ENCODE data around the gene PBXIP1.
"Not testable (repeated sequence)": the region's sequence is repeated elsewhere in the genome, so short reads cannot be mapped to it uniquely, and the experiment has no call there.

PBXIP1 gene, protein sequence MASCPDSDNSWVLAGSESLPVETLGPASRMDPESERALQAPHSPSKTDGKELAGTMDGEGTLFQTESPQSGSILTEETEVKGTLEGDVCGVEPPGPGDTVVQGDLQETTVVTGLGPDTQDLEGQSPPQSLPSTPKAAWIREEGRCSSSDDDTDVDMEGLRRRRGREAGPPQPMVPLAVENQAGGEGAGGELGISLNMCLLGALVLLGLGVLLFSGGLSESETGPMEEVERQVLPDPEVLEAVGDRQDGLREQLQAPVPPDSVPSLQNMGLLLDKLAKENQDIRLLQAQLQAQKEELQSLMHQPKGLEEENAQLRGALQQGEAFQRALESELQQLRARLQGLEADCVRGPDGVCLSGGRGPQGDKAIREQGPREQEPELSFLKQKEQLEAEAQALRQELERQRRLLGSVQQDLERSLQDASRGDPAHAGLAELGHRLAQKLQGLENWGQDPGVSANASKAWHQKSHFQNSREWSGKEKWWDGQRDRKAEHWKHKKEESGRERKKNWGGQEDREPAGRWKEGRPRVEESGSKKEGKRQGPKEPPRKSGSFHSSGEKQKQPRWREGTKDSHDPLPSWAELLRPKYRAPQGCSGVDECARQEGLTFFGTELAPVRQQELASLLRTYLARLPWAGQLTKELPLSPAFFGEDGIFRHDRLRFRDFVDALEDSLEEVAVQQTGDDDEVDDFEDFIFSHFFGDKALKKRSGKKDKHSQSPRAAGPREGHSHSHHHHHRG

DNA sequence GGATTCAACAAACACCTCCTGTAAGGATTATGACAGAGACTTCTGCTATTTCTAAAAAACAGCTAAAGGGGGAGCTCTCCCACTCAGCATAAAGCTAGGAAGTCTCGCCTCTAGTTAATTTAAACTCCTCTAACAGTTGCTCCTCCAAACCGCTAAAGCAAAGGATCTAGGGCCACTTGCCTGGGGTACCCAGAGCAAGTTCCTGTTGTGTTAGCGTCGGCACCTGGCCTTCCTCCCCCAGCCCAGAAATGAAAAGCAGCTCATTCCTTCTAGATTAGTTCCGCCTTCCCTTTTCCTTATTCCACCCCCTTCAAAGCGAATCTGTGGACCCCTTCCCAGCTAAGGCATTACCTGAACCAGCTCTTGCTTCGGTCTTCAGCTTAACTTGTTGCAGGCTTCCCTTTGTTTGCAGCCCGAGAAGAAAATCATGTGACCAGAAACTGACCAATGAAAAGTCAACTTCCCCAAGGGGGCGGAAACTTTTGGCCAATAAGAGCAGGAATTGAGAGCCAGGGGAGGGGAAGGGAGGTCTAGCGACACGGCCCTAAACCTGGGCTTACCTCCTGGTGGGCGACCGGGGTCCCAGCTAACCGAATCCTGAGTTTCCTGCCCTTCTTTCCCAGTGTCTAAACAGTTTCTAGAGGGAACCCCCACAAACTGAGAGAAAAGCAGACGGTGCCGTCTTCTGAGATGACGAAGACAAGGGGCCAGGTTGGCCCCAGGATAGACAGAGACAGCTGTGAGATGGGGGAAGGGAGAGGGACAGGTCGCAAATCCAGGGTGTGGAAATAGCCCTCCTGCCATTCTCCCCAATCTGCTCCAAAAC lies at the start of gene PBXIP1:
TSS of gene PBXIP1 (minus strand) at position 382 of the 826 bp plus-strand sequence. CDS start 2,378 bp downstream, outside the sequence.
- DNase-seq (ENCODE audit: low read depth), result no peak

GRCh38 chr1:155005076-155006011 lies 49.4 kb upstream of the PBXIP1 start:
- no peak for DNase-seq (ENCODE audit: low read depth)

DNA sequence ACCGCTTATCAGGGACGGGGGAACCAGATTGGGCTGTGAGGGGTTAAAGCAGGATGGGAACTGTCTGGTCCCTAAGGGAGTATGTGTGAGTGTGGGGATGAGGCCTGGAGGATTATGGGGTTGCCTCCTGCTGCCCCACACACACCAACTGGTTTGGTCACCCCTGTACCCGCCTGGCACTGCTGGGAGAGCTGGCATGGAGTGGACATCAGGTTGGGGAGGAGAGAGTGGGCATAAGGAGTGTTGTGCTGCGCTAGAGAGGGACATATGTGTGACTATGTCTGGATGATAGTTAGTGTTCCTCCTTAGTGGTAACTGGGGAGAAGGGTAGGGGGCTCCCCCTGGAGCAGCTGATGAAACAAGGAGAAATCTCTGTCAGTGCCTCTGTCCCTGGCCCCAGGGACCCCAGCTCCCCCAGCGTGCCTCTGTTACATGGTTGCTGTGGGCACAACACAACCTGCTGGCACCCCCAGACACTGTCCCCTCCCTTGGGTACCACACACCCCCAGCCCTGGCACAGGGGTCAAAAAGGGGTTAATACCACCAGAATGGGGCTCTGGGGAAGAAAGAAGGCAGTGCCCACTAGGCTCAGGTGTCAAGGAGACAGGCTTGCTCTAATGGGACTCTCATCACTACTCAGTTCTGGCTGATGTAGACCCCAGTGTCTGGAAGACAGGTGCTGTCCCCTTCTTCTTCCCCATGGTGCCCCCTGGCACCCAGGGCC lies 48.6 kb upstream of the PBXIP1 start:
- no peak for DNase-seq (ENCODE audit: low read depth)

DNA sequence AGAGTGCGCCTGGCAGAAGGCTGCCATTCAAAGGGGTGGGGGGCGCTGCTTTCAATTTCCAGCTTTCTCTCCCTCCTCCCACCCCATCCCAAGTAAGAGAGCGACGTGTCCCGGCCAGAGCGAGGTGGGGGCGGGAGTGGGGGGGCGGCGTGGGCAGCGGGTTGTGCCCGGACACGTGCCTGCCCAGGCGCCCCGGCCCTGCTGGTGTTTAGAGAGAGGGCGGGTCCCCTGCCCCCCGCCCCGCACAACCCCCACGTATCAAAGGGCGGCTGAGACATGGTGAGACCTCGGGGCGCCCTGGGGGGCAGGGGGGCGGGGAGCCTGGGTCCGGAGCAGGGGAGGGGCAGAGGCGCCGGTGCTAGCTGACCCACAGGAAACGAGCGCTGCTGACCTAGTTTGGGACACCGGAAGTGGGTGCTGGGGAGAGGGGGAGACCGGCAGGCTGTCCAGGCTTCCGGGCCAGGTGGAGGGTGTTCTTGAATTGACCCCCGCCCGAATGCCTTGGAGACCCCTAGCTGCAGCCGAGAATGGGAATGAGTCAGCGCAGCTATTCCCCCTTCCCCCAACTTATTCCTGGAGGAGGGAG lies 48.0 kb upstream of the PBXIP1 start:
- DNase-seq (ENCODE audit: low read depth), result no peak

- DNase-seq (ENCODE audit: low read depth), result no peak
These were observed 47.4 kb upstream of the PBXIP1 start for GRCh38 chr1:155003227-155003765.

GRCh38 chr1:155002464-155003226 lies 46.7 kb upstream of the PBXIP1 start, which contains the start of gene ZBTB7B:
TSS of gene ZBTB7B (plus strand) at chr1:155002802. CDS start at chr1:155014661, 11,859 bp downstream.
- no peak for DNase-seq (ENCODE audit: low read depth)

DNA sequence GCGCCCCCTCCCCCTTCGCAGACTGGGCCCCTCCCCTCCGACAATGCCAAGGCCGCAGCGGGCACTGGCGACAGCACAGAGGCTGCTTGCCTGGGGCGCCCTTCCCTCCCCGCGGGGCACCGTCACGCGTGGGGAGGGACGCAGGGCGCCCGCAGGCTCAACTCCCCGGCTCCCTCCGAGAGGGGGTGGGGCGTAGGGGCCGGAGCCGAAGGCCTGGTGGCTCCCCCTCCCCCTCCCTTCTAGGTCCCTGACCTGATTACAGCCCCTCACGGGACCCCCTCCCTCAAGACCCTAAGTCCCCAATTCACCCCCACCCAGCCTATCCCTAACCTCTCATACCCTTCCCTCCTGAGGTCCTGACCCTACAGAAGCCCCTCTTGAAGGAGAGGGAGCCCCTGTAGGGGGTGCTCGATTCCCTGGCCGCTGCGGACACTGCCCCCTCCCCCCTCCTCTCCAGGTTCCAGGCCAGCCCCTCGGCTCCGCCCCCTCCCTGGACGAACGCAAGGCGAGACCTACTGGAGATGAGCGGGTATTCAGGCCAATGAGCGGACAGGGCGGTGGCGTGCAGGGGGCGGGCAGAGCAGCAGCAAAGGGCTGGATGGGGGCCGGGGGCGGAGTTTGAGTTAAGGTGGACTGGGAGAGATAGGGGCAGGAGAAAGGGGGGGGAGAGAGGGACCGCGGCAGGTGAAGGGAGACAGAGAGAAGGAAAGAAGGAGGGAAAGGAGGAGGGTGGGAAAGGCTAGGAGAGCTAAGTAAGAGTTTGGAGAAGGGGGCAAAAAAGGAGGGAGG lies 46.0 kb upstream of the PBXIP1 start:
- DNase-seq (ENCODE audit: low read depth), result peak; percentile 91

- DNase-seq (ENCODE audit: low read depth), result no peak
These were observed 45.5 kb upstream of the PBXIP1 start for GRCh38 chr1:155001425-155001674.

- peak; percentile 54 for DNase-seq (ENCODE audit: low read depth)
These were observed 45.0 kb upstream of the PBXIP1 start for GRCh38 chr1:155000726-155001424.

DNA sequence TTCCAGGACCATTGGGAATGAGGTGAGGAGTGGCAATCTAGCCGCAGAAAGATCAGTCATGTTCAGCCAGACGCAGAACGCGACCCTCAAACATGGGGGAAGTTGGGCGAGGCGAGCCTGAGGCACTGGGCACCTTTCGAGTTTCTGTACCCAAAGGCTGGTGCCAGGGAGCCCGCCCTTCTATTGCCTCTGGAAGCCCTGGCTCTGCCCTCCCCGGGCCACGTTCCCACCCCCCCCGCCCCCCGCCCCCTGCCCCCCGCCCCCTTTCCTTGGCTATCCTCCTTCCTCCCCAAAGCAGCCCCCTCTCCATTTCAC lies 44.5 kb upstream of the PBXIP1 start:
- DNase-seq (ENCODE audit: low read depth), result no peak

- DNase-seq (ENCODE audit: low read depth), result no peak
These were observed 43.9 kb upstream of the PBXIP1 start for GRCh38 chr1:154999571-155000410.

- DNase-seq (ENCODE audit: low read depth), result no peak
These were observed 43.1 kb upstream of the PBXIP1 start for GRCh38 chr1:154998818-154999570.

DNA sequence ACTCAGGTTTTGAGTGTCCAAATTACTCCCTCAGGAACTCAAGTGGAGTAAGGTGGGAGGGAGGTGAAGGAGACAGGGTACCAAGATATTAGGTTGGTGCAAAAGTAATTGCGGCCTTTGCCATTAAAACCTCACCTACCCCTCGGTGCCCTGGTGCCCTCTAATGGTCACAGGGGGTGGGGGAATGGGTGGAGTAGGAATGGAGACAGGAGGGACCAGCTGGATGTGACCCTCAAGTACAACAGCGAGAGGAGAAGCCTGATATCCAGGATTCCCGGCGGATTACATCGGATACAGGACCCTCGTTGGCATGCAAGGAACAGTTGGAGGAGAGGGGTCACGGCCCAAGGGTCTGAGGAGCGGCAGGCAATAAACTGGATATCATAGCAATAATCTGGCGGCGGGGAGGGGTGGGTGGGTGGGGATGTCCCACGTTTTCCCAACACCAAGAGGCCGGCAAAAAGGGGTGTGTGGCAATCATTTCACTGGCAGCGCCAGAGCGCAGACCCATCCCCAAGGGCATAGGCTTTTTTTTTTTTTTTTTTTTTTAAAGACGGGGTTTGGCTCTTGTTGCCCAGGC lies 42.4 kb upstream of the PBXIP1 start:
- DNase-seq (ENCODE audit: low read depth), result no peak

GRCh38 chr1:154996966-154997701 lies 41.2 kb upstream of the PBXIP1 start:
- no peak for DNase-seq (ENCODE audit: low read depth)

GRCh38 chr1:154995301-154995983 lies 39.5 kb upstream of the PBXIP1 start:
- DNase-seq (ENCODE audit: low read depth), result not testable (repeated sequence)
